Fibroblast of lung (primary cell): ENCODE measurements around the gene DIAPH3.

Experiments used
- EZH2 ChIP-seq: IDR thresholded peaks from 2 replicates; pipeline ENCODE4 v1.5.1; 2012; ENCODE audit warnings: low read length, control low read depth, mild to moderate bottlenecking; ENCODE audit errors: missing control alignments
- TF ChIP-seq, protein P1 (sequence below), 2 donors: IDR thresholded peaks in 1 of 2; conservative IDR thresholded peaks in 1 of 2; 1 replicate in 1 of 2; 2 replicates in 1 of 2; pipeline ENCODE4 v1.5.1; 2011 to 2012; ENCODE audit warnings: low read length in 2 of 2, control low read depth in 1 of 2, inconsistent platforms in 1 of 2, low read depth in 1 of 2, mild to moderate bottlenecking in 1 of 2

- TF ChIP-seq, protein P1, sequence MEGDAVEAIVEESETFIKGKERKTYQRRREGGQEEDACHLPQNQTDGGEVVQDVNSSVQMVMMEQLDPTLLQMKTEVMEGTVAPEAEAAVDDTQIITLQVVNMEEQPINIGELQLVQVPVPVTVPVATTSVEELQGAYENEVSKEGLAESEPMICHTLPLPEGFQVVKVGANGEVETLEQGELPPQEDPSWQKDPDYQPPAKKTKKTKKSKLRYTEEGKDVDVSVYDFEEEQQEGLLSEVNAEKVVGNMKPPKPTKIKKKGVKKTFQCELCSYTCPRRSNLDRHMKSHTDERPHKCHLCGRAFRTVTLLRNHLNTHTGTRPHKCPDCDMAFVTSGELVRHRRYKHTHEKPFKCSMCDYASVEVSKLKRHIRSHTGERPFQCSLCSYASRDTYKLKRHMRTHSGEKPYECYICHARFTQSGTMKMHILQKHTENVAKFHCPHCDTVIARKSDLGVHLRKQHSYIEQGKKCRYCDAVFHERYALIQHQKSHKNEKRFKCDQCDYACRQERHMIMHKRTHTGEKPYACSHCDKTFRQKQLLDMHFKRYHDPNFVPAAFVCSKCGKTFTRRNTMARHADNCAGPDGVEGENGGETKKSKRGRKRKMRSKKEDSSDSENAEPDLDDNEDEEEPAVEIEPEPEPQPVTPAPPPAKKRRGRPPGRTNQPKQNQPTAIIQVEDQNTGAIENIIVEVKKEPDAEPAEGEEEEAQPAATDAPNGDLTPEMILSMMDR (conservative IDR thresholded peaks at IDR 0.05 in 1 of 2, IDR thresholded peaks at IDR 0.05 in 1 of 2; ENCODE audit: low read depth in 1 of 2, low read length in 2 of 2) = no peak
- TF ChIP-seq EZH2 = no peak
Observed at GRCh38 chr13:60164234-60164889, 634 bp upstream of the DIAPH3 start.
